Measurements from ENCODE around the gene BCHE. TPM values are rescaled to one million over a fixed set of nuclear protein-coding genes. Genes with fewer than 3 reads are reported as not detected.

The BCHE gene
- total RNA-seq, 2 donors from 2014 or later = 1.6 to 5.4 TPM

DNA sequence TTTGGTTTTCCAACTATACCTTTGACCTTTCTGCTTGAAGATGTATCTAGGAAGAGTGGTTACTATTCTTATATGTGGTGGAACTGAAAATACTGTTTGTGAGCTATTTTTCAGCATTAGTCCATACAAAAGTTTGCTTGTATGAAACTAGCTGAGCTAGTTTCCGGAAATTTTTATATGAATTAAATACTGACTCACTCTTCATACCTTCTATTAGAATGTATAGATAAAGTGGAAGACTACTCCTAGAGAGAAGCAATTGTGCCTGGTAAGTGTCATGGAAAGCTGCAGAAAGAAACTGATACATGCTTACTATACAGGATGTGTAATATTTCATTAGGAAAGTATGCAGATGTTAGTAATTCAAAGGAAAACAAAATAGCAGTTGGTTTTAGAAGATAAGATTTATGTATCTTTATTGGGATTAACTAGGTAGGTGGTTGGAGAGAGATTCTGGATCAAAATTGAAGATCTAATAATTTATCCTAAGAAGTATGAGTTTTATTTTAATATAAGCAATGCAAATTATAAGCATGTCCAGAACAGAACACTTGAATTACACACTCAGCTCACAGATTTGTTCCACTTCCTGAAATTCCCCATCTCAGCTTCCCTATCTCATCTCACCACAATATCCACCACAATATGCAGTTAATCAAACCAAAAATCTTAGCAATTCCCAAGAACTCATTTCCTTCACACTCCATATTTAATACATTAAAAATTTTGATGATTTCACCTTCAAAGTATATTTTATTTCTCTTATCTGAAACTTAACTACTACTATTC is 82.8 kb downstream of the BCHE start:
- no peak overlapping the region for H3K27ac ChIP-seq
- no peaks in the 10 kb centered on the region for H3K27me3 ChIP-seq
- intact Hi-C loops (cut with DNase I) = no loop called here
- H3K4me3 ChIP-seq = no peak overlapping the region
- TF ChIP-seq, protein P1, sequence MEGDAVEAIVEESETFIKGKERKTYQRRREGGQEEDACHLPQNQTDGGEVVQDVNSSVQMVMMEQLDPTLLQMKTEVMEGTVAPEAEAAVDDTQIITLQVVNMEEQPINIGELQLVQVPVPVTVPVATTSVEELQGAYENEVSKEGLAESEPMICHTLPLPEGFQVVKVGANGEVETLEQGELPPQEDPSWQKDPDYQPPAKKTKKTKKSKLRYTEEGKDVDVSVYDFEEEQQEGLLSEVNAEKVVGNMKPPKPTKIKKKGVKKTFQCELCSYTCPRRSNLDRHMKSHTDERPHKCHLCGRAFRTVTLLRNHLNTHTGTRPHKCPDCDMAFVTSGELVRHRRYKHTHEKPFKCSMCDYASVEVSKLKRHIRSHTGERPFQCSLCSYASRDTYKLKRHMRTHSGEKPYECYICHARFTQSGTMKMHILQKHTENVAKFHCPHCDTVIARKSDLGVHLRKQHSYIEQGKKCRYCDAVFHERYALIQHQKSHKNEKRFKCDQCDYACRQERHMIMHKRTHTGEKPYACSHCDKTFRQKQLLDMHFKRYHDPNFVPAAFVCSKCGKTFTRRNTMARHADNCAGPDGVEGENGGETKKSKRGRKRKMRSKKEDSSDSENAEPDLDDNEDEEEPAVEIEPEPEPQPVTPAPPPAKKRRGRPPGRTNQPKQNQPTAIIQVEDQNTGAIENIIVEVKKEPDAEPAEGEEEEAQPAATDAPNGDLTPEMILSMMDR (IDR thresholded peaks at IDR 0.05) = no peak
- no peaks in the 10 kb centered on the region for H3K4me1 ChIP-seq
- H3K36me3 ChIP-seq = no peaks in the 10 kb centered on the region
- H3K9ac ChIP-seq (ENCODE audit: low read depth in 2 of 2, low read length in 2 of 2) = no peak overlapping the region
- no peak for DNase-seq
- H3K9me3 ChIP-seq = no peaks in the 10 kb centered on the region

DNA sequence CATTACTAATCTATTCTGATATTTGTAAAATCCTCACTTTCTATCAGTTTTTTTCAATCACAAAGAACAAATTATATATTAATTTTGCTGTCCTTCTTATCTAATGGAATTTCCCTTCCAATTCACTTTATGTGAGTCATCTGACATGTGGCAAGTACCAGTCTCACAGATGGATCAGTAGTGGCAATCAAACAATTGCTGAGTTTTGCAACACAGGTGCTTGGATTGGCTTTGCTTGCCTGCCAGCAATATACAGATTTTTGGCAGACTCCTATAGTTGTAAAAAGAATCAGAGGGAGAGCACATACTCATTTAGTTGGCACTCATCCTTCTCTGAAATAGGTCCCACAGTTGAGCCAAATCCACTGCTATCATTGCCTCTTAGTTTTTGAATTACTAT is 83.7 kb downstream of the BCHE start:
- DNase-seq = no peak
- H3K4me3 ChIP-seq = no peak overlapping the region
- no peaks in the 10 kb centered on the region for H3K27me3 ChIP-seq
- no peaks in the 10 kb centered on the region for H3K4me1 ChIP-seq
- intact Hi-C loops (cut with DNase I) = no loop called here
- TF ChIP-seq, protein P1 (IDR thresholded peaks at IDR 0.05) = no peak
- no peaks in the 10 kb centered on the region for H3K9me3 ChIP-seq
- no peak overlapping the region for H3K9ac ChIP-seq (ENCODE audit: low read depth in 2 of 2, low read length in 2 of 2)
- no peaks in the 10 kb centered on the region for H3K36me3 ChIP-seq
- H3K27ac ChIP-seq = no peak overlapping the region

DNA sequence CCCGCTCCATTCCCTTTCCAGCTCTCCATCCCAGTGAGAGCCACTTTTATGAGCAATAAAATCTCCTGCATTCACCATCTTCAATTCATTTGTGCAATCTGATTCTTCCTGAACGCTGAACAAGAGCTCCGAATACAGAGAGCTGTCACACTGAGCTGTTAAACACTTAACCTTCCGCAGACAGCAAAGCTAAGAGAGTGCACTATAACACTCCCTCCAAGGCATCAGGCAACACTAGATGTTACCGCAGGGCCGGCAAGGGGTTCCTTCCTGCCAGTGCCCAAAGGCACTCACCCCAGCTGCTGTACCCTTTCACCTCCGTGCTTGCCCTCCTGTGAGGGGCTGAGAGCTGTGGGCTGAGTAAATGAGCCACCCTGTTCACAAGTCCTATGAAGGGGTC is 85.6 kb downstream of the BCHE start:
- H3K27ac ChIP-seq = no peak overlapping the region
- no peaks in the 10 kb centered on the region for H3K9me3 ChIP-seq
- no peaks in the 10 kb centered on the region for H3K27me3 ChIP-seq
- intact Hi-C loops (cut with DNase I) = no loop called here
- TF ChIP-seq, protein P1 (IDR thresholded peaks at IDR 0.05) = no peak
- no peaks in the 10 kb centered on the region for H3K36me3 ChIP-seq
- H3K4me3 ChIP-seq = no peak overlapping the region
- no peak overlapping the region for H3K9ac ChIP-seq (ENCODE audit: low read depth in 2 of 2, low read length in 2 of 2)
- H3K4me1 ChIP-seq = no peaks in the 10 kb centered on the region
- no peak for DNase-seq

DNA sequence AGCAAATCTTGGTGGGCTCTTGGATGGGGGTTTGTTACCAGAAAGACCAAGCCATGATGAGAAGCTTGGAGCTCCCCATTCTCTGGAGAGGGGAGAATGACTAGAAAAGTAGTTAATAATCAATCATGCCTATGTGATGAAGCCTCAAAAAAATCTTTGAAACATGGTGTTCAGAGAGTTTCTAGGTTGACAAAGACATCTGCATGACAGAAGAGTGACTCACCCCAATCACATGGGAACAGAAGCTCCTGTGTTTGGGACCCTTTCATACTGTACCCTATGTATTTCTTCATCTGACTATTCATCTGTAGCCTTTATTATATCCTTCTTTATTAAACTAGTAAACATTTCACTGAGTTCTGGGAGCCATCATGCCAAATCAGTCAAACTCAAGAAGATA is 87.4 kb downstream of the BCHE start:
- H3K27me3 ChIP-seq = no peaks in the 10 kb centered on the region
- H3K4me1 ChIP-seq = no peaks in the 10 kb centered on the region
- H3K9me3 ChIP-seq = no peaks in the 10 kb centered on the region
- H3K9ac ChIP-seq (ENCODE audit: low read depth in 2 of 2, low read length in 2 of 2) = no peak overlapping the region
- TF ChIP-seq, protein P1 (IDR thresholded peaks at IDR 0.05) = no peak
- H3K4me3 ChIP-seq = no peak overlapping the region
- H3K27ac ChIP-seq = no peak overlapping the region
- intact Hi-C loops (cut with DNase I) = no loop called here
- H3K36me3 ChIP-seq = no peaks in the 10 kb centered on the region
- DNase-seq = no peak

DNA sequence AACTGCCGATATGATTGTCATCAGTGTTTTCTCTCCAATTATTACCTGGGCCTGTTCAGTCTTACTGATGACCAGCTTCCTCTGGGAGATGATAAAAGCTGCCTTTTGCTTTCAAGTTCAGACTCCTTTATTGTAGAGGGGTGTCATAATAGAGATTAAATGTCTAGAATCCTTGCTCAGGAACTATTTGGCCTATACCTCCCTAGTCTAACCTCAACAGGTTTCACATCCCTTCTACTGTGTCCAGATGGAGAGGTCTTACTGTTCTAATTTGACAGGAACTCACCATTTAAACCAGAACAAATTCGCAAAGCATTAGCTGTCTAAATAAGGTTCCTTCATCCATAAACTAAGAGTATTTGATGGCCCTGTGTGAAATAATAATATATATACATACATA is 88.0 kb downstream of the BCHE start:
- Histone ChIP-seq H3K4me1 (no peaks in the 10 kb centered on the region), H3K4me3 (no peak overlapping the region), H3K27me3 (no peaks in the 10 kb centered on the region), H3K27ac (no peak overlapping the region), H3K9ac (ENCODE audit: low read depth in 2 of 2, low read length in 2 of 2) (no peak overlapping the region), H3K9me3 (no peaks in the 10 kb centered on the region), H3K36me3 (no peaks in the 10 kb centered on the region)
- intact Hi-C loops (cut with DNase I) = no loop called here
- DNase-seq = no peak
- TF ChIP-seq, protein P1 (IDR thresholded peaks at IDR 0.05) = no peak
